Right hindlimb (tissue), 1 donor: ENCODE results near the gene RERE.

Source experiments
- DNase-seq: peaks from one replicate; pipeline ENCODE4 v3.0.0-alpha.2; 2018

The RERE gene

GRCh38 chr1:8355439-8356255 is 461.8 kb downstream of the RERE start:
- DNase-seq, result no peak

- no peak for DNase-seq
Observed at GRCh38 chr1:8354038-8354437, 463.4 kb downstream of the RERE start.

DNA sequence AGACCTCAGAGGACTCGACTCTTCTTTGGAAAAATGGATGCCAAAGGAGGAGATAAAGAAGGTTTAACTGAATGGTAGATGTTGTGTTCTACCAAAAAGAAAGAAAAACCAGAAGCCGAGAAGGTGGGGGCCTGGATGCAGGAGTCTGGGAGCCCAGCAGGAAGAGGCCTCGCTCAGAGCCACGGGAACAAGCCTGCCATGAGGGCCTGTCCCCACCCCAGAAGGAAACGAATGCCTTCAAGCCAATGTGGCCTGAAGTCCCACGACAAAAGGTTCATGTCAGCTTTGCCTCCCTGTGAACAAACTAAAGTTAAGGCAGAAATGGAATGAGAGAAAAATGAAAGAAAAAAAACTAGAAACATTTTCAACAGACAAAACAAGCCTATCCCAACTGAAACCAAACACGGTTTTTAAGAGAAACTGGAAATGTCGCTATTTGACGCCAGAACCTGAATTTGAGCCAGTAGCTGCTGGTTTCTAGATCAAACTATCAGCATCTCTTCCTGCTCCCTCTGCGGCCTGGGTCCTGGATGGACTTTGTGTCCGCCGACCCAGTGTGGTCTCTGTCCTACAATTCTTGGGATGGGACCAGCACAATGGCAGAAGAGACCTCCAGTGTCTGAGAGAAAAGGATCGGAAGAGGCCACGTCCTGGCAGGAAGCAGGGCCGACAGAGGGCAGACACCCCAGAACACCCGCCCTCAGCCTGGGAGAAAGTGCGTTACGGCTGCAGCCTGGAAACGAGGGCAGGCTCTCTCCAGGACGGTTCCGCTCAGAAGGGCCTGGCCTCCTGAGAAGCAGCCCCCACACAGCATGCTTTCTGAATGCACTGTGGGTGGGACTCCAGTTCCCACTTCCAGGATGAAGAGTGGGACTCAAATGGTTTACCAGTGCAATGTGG is 464.3 kb downstream of the RERE start:
- no peak for DNase-seq

GRCh38 chr1:8352471-8352845 is 465.0 kb downstream of the RERE start:
- DNase-seq, result no peak

DNA sequence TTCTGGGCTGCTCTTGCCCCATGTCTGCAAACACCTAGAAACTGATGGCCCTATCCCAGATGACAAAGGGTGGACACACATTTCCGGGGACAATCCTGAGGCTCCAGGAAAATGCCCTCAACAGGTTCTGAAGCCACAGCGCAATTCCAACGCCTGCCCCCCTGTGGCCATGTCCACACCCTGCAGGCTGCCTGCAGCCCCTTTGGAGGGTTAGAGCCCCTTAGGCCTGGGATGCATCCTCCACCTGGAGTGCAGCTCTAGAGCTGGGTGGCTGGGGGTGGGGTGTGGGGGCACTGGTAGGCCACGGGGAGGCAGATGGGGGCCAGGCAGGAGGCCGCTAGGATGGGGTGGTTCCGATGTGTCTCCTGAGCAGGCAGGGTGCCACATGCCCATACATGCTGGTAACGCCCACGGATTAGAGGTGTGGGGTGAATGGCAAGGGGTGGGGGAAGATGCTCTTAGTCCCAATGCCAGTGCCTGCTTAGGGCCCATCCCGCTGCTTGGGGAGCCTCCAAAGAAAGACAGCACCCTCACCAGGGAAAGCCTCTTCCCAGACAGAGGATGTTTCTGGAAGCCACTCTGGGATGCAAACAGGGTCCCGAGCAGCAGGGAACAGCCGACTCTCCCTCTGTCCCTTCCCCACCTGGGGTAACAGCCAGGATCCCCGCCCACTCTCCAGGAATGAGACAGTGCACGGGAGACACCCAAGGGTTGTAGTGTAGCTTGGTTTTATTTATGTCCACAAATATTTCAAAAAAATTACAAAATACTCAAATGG is 465.6 kb downstream of the RERE start:
- no peak for DNase-seq

DNA sequence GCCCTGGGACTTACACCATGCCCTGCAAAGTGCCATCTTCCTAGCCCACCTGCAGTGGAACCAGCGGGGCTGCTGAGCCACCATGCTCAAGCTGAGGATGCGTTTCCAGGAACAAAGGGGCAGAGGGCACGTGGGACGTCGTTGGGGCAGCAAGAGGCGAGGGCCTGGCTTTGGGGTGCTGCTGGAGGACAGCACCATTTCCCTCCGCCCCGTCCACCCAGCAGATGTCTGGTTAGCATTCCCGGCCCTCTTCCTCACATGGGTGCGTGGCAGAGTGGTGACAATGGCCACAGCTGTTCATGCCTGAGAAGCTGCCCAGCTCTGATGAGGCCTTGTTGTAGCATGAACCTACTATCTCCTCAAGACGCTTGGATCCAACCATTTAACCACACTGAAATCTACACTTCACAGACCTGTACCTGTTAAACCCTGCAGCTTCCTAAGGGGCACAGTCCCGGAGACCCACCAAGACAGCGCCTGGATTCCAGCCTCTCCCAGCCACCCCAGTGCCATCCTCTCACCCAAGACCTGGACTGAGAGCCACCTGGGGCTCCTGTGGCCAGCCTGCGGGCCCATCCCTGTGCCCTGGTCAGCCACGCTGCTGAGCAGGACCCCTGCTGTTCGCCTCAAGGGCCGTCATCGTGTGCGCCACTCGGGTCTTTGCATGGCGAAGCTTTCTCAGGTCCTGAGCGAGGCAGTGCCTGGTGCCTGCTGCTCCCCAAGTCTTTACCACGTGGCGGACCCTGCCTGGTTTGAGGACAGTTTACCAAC is 466.3 kb downstream of the RERE start:
- peak; percentile 29 for DNase-seq

DNA sequence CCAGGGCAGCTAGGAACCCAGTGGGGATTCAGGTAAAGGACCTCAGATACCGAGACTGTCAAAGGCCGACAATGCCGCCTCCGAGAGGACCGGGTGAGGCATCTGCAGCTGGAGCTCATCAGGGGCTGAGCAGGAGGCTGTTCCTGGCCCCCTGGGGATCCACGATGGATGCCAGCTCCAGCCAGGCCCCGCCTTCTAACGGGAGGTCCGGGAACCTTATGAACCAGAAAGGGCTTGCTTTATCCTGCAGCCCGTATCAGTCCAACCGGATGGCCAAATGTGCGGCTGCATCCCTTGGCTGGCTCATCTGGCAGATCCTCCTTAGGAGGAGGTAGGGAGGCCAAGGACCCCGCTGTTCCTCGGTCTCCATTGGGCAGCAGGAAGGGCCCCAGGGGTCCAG is 467.5 kb downstream of the RERE start:
- peak; percentile 25 for DNase-seq

DNA sequence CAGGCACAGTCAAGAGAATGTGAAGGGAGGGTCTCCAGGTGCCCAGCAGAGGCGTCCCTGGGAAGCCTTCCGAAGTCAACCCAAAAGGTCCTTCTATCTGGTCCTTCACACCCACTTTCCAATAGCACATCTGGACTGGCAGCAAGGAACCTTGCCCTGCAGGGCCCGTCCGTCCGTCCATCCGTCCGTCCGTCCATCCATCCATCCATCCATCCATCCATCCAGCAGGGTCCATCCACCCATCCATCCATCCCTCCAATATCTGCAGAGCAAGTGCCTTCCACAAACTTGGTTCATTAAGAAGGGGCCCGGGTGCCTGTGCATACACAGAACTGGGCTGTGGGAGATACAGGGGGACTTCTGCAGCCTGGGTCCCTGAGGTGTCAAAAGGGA is 468.0 kb downstream of the RERE start:
- no peak for DNase-seq

GRCh38 chr1:8348777-8349472 is 468.5 kb downstream of the RERE start:
- peak; percentile 72 for DNase-seq

DNA sequence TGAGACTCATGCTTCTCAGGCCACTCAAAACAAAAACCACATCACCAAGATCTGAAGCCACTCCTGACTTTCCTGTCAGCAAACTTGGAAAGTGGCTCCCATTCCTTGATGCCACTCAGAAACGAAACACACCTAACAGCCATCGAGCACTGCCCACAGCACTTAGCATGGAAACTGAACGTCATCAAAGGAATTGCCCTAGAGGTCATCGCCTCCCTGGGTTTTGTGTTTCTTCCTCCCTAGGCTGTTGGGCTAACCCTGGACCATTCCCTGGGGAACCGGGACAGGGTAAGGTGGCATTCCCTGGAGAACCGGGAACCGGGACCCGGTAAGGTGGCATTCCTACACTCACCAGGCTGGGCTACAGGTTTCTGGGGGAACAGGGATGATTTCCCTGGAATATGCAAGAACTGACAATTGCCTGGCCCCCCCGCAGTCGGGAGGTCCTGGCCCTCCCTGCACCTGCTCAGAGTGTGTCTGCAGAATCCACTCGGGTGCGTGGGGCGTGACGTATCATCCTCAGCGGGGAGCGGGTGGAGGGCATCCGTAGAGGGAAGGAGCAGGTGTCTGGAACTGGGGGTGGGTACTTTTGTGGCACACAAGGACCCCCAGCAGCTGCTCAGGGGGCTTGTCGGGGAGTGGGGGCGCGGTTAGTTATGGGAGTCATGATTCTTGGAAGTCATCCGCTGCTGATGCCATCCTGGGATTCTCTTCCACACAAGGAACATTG is 469.2 kb downstream of the RERE start:
- DNase-seq, result peak; percentile 27

- DNase-seq, result peak; percentile 20
Observed at GRCh38 chr1:8347635-8348034, 469.8 kb downstream of the RERE start.

GRCh38 chr1:8345621-8346415 is 471.6 kb downstream of the RERE start:
- DNase-seq, result no peak

GRCh38 chr1:8344893-8345507 is 472.4 kb downstream of the RERE start:
- DNase-seq, result no peak

DNA sequence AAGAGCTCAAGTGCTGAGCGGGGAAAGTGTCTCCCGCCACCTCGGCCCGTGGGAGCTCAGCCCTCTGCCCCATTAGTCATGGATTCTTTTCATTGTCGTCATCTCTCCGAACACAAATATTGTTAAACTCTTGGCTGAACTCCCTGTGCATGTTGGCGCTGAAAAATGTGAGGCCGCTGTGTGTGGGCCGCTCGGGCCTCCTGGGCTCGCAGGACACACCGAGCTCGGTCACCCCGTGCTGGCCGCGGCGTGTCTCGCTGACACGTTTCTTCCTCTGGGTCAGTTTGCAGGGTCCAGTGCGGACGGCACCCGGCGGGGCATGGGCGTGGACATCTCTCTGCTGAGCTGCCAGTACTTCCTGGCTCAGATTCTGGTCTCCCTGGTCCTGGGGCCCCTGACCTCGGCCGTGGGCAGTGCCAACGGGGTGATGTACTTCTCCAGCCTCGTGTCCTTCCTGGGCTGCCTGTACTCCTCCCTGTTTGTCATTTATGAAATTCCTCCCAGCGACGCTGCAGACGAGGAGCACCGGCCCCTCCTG is 473.9 kb downstream of the RERE start:
- peak; percentile 68 for DNase-seq

- DNase-seq, result no peak
Observed at GRCh38 chr1:8343044-8343443, 474.4 kb downstream of the RERE start.

DNA sequence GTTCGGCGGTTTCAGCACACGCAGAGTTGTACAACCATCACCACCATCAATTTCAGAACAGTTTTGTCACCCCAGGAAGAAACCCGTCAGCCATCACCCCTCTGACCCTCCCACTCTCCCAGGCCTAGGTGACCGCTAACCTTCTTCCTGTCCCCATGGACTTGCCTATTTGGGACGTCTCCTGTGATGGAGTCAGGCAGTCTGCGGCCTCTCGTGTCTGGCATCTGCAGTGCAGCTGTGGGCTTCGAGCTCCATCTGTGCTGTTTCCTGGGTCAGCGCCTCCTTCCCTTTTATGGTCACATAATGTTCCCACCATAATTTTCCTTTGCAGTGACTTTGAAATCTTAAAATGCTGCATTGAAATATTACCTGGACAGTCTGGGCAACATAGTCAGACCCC is 475.1 kb downstream of the RERE start:
- peak; percentile 21 for DNase-seq

GRCh38 chr1:8340448-8340847 is 477.0 kb downstream of the RERE start:
- no peak for DNase-seq

DNA sequence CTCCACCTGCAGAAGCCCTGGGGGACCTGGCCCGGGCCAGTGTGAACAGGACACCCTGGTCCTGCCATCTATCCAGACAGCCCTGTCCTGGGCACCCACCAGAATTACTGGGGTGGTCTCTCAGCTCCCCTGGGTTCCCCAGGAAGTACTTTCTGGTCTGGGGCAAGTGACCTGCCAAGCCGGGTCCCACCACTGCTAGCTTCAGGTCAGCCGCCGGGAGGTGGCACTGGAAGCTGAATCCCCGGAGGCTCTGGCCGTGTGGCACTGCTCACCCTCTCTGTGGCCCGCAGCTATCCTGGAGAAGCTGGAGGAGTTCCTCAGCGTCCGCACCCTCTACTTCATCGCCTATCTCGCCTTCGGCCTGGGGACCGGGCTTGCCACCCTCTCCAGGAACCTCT is 478.2 kb downstream of the RERE start:
- DNase-seq, result no peak

DNA sequence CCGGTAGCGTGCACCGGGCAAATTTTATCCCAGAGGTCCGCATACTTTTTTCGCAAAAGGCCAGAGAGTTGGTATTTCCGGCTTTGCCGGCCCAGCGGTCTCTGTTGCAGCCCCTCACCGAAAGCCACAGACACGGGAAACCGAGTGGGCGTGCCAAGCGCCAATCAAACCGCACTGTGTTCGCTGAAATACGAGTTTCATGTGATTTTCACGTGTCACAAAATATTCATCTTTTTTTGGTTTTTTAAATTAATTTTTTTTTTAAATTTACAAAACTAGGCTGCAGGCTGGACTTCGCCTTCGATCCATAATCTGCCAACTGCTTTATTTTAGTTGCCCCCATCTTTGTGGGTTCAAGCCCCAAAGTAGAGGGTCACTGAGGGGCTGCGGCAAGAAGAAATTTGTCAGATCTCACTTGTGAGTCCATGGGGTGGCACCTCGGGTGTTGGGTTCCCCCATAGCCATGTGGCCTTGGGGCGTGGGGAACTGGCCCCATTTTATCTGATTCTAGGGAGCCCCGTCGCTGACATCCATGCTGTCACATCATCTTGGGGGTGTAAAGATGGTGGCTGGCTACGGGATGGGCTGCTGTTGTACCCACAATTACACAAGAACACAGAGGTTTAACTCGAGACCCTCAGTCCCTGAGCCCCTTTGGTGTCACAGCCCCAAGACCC is 478.8 kb downstream of the RERE start:
- no peak for DNase-seq
